Measurements from ENCODE around the gene MILR1. TPM values are rescaled to one million over a fixed set of nuclear protein-coding genes. Genes with fewer than 3 reads are reported as not detected.

Gene MILR1
- total RNA-seq, 2 experiments from 2014 or later = 0.27 TPM; not detected in 1

DNA sequence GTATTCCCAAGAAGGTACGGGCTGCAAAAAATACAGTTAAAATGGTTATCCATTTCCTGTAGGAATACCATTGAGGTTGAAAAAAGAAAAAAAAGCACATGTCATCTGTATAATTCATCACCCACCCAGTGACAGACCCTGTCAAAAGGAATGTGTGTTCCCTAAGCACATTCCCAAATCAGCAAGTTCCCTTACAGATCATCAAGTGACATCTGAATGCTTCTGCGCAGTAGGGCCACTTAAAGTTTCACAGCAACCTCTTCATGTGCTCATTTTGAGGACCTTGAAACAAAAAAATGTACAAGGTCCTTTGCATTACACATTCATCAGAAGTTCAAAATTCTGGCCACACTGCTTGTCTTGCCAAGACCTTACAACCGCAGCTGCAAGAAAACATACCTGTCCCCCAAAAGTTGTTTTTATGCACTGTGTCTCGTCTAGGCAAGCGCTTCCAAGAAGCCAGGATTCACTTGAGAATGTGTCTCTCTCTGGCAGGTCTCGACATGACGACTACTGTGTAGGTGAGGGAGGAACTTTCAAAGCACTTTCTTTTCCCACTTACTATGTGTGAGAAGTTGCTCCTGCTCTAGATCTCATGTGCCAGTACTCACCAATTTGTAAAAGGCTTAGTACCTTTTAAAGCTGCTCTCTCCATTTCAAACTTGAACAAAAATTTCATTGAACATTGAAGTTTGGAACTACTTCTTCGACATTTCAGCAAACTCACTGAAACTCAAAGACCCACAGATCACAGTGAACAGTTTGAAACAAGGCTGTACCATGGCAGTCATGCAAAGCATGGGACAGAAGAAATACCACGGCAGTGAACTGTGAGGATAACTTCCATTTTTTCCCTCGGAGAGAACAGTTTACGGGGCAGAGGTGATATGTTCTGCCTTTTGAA, 52.2 kb downstream of the MILR1 start:
- peaks cover 85% of the 10 kb centered on the region for H3K36me3 Mint-ChIP-seq (ENCODE audit: low read depth)
- no peaks in the 10 kb centered on the region for H3K27me3 Mint-ChIP-seq
- H3K27ac Mint-ChIP-seq = no peak overlapping the region
- no peak for DNase-seq
- CTCF ChIA-PET = interaction anchor here (1.5 kb wide), 1 partner anchor 9 kb away, joined by 7 read pairs; no protein-coding TSS in a partner anchor
- peaks cover 74% of the 10 kb centered on the region for H3K4me1 Mint-ChIP-seq
- no peaks in the 10 kb centered on the region for H3K9me3 Mint-ChIP-seq
- POLR2A ChIA-PET = no interaction called here
- no peak overlapping the region for H3K4me3 Mint-ChIP-seq

DNA sequence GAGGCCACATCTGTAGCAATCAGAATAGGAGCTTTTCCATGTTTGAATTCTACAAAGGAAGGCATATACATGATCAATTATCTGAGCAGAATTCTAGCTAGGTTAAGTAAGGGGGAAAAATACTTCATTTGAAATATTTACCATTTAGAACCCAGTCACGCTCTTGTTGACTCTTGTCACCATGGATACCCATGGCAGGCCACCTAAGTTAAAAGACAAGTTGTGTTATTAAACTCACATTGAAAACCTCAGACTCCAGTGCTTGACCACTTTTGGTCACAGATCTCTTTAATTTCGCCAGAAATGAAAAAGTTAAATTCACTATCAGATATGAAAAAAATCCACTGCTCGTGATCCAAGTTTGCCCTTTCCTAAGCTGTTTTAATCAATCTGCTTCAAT, 53.1 kb downstream of the MILR1 start:
- Mint-ChIP-seq H3K27ac (peak overlapping the region; percentile 54), H3K9me3 (no peaks in the 10 kb centered on the region), H3K4me3 (no peak overlapping the region), H3K4me1 (peaks cover 72% of the 10 kb centered on the region), H3K27me3 (no peaks in the 10 kb centered on the region), H3K36me3 (ENCODE audit: low read depth) (peaks cover 81% of the 10 kb centered on the region)
- CTCF ChIA-PET = interaction anchor here (1.5 kb wide), 1 partner anchor 10 kb away, joined by 7 read pairs; no protein-coding TSS in a partner anchor
- no peak for DNase-seq
- POLR2A ChIA-PET = interaction anchor here (0.7 kb wide), 1 partner anchor 9 kb away, joined by 3 read pairs; no protein-coding TSS in a partner anchor

DNA sequence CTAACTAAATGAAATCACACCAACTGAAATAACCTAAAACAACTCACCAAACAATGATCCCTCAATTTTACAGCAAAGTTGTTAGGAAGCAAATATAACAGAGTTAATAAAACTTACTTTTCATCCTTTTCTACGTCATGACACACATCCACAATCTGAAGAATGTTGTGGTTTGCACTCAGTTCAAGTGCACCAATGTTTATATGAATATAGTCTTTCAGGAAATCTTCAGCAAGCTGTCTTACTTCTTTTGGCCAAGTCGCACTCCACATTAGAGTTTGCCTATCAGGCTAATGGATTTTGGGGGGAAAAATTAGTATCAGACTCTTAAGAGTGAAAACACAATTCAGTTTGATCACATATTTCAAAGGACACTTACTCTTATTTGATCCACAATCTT, 53.9 kb downstream of the MILR1 start:
- Mint-ChIP-seq H3K27ac (peak overlapping the region; percentile 72), H3K4me3 (no peak overlapping the region)

DNA sequence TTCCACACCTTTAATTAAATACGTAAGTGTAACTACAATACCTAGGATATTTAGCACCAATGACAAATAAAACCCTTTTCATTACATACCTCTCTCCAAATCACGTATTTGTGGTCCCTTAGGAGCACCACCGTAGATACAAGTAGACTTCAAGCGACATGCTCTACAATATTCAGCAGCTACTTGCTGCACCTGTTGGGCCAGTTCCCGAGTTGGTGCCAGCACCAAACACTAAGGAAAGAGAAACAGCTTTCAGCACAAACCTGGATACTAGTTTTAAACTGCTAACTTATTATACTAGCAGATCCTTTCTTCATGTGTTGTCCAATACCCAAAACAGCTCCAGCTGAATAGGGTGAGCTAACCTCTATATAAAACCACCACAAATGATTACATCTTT, 54.4 kb downstream of the MILR1 start:
- H3K4me1 Mint-ChIP-seq = peaks cover 68% of the 10 kb centered on the region
- no peak for DNase-seq
- ChIA-PET POLR2A (no interaction called here), CTCF (interaction anchor here (1.2 kb wide), 1 partner anchor 12 kb away, joined by 4 read pairs; no protein-coding TSS in a partner anchor)
- peaks cover 74% of the 10 kb centered on the region for H3K36me3 Mint-ChIP-seq (ENCODE audit: low read depth)
- no peak overlapping the region for H3K27ac Mint-ChIP-seq
- H3K9me3 Mint-ChIP-seq = no peaks in the 10 kb centered on the region
- H3K4me3 Mint-ChIP-seq = peak overlapping the region; percentile 9
- no peaks in the 10 kb centered on the region for H3K27me3 Mint-ChIP-seq

More for the DNA sequence above, 53.9 kb downstream of the MILR1 start:
- ChIA-PET POLR2A (interaction anchor here (0.7 kb wide), 1 partner anchor 10 kb away, joined by 3 read pairs; no protein-coding TSS in a partner anchor), CTCF (interaction anchor here (1.2 kb wide), 1 partner anchor 12 kb away, joined by 4 read pairs; no protein-coding TSS in a partner anchor)
- no peaks in the 10 kb centered on the region for H3K9me3 Mint-ChIP-seq
- H3K4me1 Mint-ChIP-seq = peaks cover 68% of the 10 kb centered on the region
- no peaks in the 10 kb centered on the region for H3K27me3 Mint-ChIP-seq
- DNase-seq = no peak
- peaks cover 78% of the 10 kb centered on the region for H3K36me3 Mint-ChIP-seq (ENCODE audit: low read depth)

DNA sequence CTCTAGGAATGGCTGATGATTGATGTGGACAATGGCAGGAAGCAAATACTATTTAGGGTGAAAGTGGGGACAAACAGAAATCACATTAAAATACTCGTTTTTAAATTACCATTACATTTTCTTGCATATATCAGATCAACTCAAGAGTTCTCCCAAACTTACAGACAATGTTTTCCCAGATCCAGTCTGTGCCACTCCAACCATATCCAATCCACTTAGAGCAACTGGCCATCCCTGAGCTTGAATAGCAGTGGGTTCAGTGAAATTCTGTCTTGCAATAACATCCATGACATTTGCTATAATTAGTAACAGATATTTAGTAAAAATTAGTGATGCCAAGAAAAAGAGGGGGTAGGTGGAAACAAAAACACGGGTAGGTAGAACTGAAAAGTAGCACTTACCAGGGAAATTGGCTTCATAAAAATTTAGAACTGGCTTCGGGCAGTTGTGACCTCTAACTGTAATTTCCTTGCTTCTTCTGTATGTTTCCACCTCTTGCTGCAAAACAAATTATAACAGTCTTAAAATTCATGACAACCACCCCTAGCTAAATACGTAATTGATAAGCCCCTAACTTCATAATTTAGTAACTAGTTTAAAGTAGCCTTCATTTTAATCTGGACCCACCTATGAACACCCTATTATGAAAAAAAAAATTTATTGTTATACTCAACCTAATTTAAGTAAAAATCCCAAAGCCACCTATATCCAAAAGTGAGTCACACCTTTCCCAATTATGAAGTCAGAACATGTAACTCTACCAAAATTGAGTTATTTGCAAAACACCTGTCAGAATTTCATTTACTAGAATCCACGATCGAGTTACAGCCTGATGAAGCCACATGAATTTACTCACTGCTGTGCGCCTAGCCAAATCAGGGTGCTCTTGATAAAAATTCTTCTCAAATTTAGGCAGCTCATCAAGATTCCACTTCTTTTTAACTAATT, 55.2 kb downstream of the MILR1 start:
- Mint-ChIP-seq H3K4me1 (peaks cover 66% of the 10 kb centered on the region), H3K27me3 (no peaks in the 10 kb centered on the region), H3K9me3 (no peaks in the 10 kb centered on the region), H3K4me3 (peak overlapping the region; percentile 95), H3K27ac (peak overlapping the region; percentile 100), H3K36me3 (ENCODE audit: low read depth) (peaks cover 70% of the 10 kb centered on the region)
- ChIA-PET POLR2A (no interaction called here), CTCF (interaction anchor here (1.2 to 3.0 kb wide), 2 partner anchors 12 to 13 kb away, joined by 4 to 29 read pairs; no protein-coding TSS in a partner anchor)
- no peak for DNase-seq

DNA sequence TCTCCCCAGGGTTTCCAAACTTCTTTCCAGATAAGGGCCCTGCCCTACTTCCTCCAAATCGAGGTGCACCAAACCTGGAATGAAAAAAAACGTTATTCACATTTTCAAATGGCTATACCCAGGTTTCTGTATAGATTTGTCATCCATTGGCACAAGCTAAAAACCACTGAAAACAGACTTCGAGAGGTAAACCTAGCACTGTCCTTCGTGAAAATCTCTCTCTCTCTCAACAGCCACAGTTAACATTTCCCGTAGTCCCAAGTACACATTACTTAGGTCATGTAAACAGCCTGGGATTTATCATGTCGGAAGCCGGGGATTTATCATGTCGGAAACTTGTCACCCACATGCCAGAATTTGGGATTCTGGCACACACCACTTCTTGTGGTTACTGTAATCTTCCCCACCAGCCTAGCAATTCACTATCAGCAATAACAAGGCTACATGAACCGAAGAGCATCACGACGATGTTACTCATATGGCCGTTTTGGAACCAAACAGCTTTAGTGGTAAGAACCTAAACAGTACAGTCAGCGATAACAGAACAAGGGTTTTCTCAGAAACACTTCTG, 55.9 kb downstream of the MILR1 start:
- no peak for DNase-seq
- Mint-ChIP-seq H3K4me1 (peaks cover 66% of the 10 kb centered on the region), H3K9me3 (no peaks in the 10 kb centered on the region), H3K27me3 (no peaks in the 10 kb centered on the region), H3K27ac (peak overlapping the region; percentile 100), H3K4me3 (peak overlapping the region; percentile 95), H3K36me3 (ENCODE audit: low read depth) (peaks cover 65% of the 10 kb centered on the region)
- ChIA-PET POLR2A (interaction anchor here (0.6 to 1.2 kb wide), 6 partner anchors 8 to 204 kb away, joined by 3 to 15 read pairs (median 3); partner anchors contain the start of gene POLG2), CTCF (interaction anchor here (0.6 to 3.0 kb wide), 6 partner anchors 8 to 479 kb away, joined by 3 to 29 read pairs (median 5); partner anchors contain the start of gene POLG2)

DNA sequence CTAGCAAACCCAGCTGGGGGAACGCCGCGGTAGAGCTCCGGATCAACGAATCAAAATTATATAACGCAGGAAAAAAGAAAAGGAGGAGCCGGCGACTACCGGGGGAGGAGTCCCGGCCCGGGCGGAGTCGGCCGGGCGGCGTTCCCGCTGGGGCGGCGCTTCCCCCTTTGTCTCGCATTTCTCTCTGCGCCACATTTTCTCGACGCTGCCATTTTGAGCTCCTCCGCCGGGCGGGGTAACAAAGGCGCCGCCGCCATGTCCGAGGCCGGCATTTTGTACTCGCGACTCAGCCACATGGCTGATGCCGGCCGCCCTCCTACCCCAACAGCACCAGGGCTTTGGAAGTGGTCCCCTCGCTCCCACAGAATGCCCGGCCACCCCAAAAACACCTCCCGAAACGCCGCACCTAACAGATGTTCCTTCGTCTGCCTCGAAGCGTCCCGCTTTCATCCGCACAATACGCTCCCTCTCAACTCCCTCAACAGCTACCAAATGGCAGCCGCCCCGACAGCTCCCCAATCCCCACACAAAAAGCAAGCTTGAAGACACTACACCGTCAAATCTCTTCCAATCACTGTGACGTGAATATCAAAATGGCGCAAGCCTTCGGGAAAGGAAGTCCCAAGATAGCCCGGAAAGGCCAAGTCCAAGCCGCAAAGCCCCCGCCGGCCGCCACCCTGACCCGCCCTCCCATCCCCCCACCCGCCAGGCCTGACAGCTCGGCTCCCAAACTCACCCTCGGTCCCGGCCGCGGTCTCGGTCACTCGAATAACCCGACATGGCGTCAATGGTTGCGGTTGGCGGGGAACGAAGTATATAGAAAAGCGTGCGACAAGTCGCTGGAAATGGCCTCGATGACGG, 56.7 kb downstream of the MILR1 start:
- ChIA-PET CTCF (interaction anchor here (0.6 to 3.0 kb wide), 7 partner anchors 9 to 495 kb away, joined by 3 to 29 read pairs (median 4); partner anchors contain the start of gene POLG2), POLR2A (interaction anchor here (0.6 to 1.2 kb wide), 7 partner anchors 9 to 226 kb away, joined by 3 to 15 read pairs (median 3); partner anchors contain the start of gene POLG2)
- Mint-ChIP-seq H3K4me1 (peaks cover 60% of the 10 kb centered on the region), H3K36me3 (ENCODE audit: low read depth) (peaks cover 63% of the 10 kb centered on the region), H3K9me3 (no peaks in the 10 kb centered on the region), H3K4me3 (peak overlapping the region; percentile 95), H3K27ac (peak overlapping the region; percentile 100), H3K27me3 (no peaks in the 10 kb centered on the region)
- DNase-seq = peak; percentile 91

DNA sequence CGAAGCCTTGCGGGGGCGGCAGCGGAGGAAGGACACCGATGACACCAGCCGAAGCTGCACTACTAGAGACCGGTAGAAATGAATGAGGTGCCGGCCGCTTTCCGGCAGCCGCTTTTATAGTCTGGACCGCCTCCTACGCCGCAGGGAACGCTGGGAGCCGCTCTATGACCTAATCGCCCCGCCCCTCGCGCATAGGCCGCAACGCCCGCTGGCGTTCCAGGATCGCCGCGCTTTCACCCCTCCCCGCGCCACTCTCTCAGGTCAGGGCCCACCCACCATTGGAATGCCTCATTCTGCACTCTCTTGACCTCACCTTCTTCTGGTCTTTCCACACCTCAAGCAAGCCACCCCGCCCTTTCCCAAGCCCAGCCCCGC, 57.3 kb downstream of the MILR1 start, which contains the start of gene DDX5:
Gene DDX5 (minus strand): TSS at position 89 of the 375 bp plus-strand sequence. CDS start 170 bp downstream, outside the sequence.
- DNase-seq = peak; percentile 98
- POLR2A ChIA-PET = interaction anchor here (0.6 to 1.2 kb wide), 2 partner anchors 10 to 68 kb away, joined by 5 to 7 read pairs; partner anchors contain the start of gene POLG2
- Mint-ChIP-seq H3K36me3 (ENCODE audit: low read depth) (peaks cover 61% of the 10 kb centered on the region), H3K27ac (peak within 1 kb of the TSS; percentile 100), H3K9me3 (no peaks in the 10 kb centered on the region), H3K4me1 (peaks cover 57% of the 10 kb centered on the region), H3K27me3 (no peaks in the 10 kb centered on the region), H3K4me3 (peak within 1 kb of the TSS; percentile 95)
- CTCF ChIA-PET = interaction anchor here (0.8 to 3.0 kb wide), 8 partner anchors 9 to 481 kb away, joined by 3 to 29 read pairs (median 4); partner anchors contain the start of gene POLG2

DNA sequence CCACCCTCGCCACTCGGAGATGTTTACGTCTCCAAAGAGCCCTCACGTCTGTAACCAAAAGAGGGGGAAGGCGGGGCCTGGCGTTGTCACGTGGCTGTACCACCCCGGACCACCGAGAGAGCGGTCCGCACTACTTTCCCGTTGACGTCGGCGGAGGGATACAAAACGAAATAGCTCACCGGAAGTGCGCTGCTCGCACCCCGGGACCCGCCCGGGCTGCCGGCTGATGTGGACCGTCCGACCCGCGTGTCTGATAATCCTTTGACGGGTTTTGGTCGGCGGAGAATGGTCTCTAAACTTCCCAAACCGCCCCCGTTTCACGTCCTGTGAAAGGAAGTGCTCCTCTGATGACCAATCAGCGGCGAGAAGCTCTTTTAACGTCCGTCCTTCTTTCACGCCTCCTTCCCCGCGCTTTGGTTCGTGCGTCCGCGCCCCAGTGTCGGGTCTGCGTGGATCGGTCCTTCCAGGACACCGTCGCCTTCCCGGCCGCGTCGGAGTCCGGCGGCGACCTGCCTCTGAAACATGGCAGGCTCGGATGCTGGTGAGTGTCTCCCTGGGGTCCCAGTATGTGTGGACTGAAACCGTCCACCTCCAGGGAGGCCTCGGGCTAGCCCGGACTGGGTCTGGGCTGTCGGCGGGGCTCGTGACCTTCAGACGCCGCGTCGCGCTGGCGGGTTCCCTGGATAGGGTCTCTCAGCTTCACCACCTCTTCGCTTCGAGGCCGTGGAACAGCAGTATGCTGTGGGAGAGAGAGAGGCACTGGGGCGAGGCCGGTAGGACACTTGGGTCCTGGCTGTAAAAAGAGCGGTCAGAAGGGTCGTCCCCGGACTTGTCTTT, 57.9 kb downstream of the MILR1 start, which contains the start of gene CEP95:
Gene CEP95 (plus strand): TSS at position 402 of the 837 bp plus-strand sequence. CDS start 121 bp downstream, at position 523.
- peak within 1 kb of the TSS; percentile 95 for H3K4me3 Mint-ChIP-seq
- POLR2A ChIA-PET = interaction anchor here (0.6 to 1.2 kb wide), 2 partner anchors 10 to 67 kb away, joined by 5 to 7 read pairs; partner anchors contain the start of gene POLG2
- peak within 1 kb of the TSS; percentile 100 for H3K27ac Mint-ChIP-seq
- H3K27me3 Mint-ChIP-seq = no peaks in the 10 kb centered on the region
- CTCF ChIA-PET = interaction anchor here (0.6 to 3.0 kb wide), 7 partner anchors 9 to 1769 kb away, joined by 3 to 29 read pairs (median 6); partner anchors contain the start of gene POLG2
- H3K9me3 Mint-ChIP-seq = no peaks in the 10 kb centered on the region
- peak; percentile 95 for DNase-seq
- H3K4me1 Mint-ChIP-seq = peaks cover 52% of the 10 kb centered on the region
- peaks cover 61% of the 10 kb centered on the region for H3K36me3 Mint-ChIP-seq (ENCODE audit: low read depth)

DNA sequence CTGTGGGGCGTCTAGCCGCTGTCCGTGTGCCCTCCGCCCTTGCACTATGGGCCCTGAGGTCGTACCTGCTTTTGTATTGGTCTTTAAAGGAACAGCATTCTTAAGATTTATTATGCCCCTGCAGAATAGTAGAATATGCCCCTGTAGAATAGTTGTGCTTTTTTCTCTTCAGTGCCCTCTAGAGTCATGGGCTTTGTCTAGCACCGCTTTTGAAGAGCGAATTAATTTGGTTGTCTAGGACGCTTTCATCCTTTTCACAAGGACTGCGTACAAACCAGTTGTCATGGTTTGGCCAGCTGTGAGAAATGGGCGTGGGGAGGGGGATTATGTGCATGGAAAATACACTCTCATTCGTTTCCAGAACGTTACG, 58.5 kb downstream of the MILR1 start:
- H3K9me3 Mint-ChIP-seq = no peaks in the 10 kb centered on the region
- ChIA-PET CTCF (interaction anchor here (0.6 to 3.0 kb wide), 7 partner anchors 8 to 1768 kb away, joined by 3 to 29 read pairs (median 3); no protein-coding TSS in a partner anchor), POLR2A (interaction anchor here (1.2 kb wide), 1 partner anchor 11 kb away, joined by 7 read pairs; the partner anchor contains the start of gene POLG2)
- H3K27ac Mint-ChIP-seq = peak overlapping the region; percentile 100
- peak; percentile 64 for DNase-seq
- H3K4me3 Mint-ChIP-seq = peak overlapping the region; percentile 95
- peaks cover 46% of the 10 kb centered on the region for H3K4me1 Mint-ChIP-seq
- peaks cover 57% of the 10 kb centered on the region for H3K36me3 Mint-ChIP-seq (ENCODE audit: low read depth)
- no peaks in the 10 kb centered on the region for H3K27me3 Mint-ChIP-seq

Measured in activated CD4-positive, alpha-beta T cell treated with anti-CD3 and anti-CD28 coated beads, Interleukin-2, amount 10 ng/mL, durations not matched to agents 7 days and 5 days (primary cell).